HepG2 (cell line): ENCODE results near the gene SPATA32. TPM values are rescaled to one million over a fixed set of nuclear protein-coding genes. Genes with fewer than 3 reads are reported as not detected.

Source experiments
- FOXP4 ChIP-seq: sonication (generic); formaldehyde crosslinking; IDR thresholded peaks from 2 replicates; pipeline ENCODE4 v1.4.0; 2020; ENCODE audit warnings: missing genetic modification reagents
- GFI1 ChIP-seq: sonication (generic); formaldehyde crosslinking; IDR thresholded peaks from 2 replicates; pipeline ENCODE4 v1.5.0; 2020; ENCODE audit warnings: missing genetic modification reagents, mild to moderate bottlenecking, borderline replicate concordance
- HIC2 ChIP-seq: sonication (generic); formaldehyde crosslinking; IDR thresholded peaks from 2 replicates; pipeline ENCODE4 v1.9.0; 2022; ENCODE audit warnings: low read depth, missing genetic modification reagents
- ZFP41 ChIP-seq: sonication (generic); formaldehyde crosslinking; IDR thresholded peaks from 2 replicates; pipeline ENCODE4 v1.4.0; 2020; ENCODE audit warnings: mild to moderate bottlenecking, missing genetic modification reagents, borderline replicate concordance
- ZFX ChIP-seq: sonication (generic); formaldehyde crosslinking; IDR thresholded peaks from 2 replicates; pipeline ENCODE4 v1.4.0; 2020; ENCODE audit warnings: mild to moderate bottlenecking, low read depth, missing genetic modification reagents, moderate library complexity
- ZNF644 ChIP-seq: IDR thresholded peaks from 2 replicates; pipeline ENCODE4 v1.6.1; 2016; ENCODE audit warnings: low read depth
- polyA plus RNA-seq, 8 experiments: library from polyadenylated mRNA; depleted of rRNA in 3 of 8; stranded (reverse) in 7 of 8; unstranded in 1 of 8; fragments of >200 nt; fragmentation: Illumina TruSeq in 4 of 8; extraction: Trizol in 4 of 8; gene quantifications; 2 replicates each; pipeline versions ENCODE4 v1.2.1 to v1.2.3, GENCODE V29; 2011 to 2016; ENCODE audit warnings: low read depth in 4 of 8, missing spikeins in 1 of 8, mixed read lengths in 1 of 8; ENCODE audit not compliant: insufficient read depth in 1 of 8
- total RNA-seq, 5 experiments: library from RNA; depleted of rRNA; stranded (reverse); fragments of >200 nt; fragmentation: Illumina TruSeq; extraction: Trizol; gene quantifications; 2 replicates each; pipeline ENCODE4 v1.2.3, GENCODE V29; 2016; ENCODE audit warnings: low read depth in 1 of 5
- TF ChIP-seq, protein P1 (sequence below): sonication (generic); formaldehyde crosslinking; IDR thresholded peaks from 2 replicates; pipeline ENCODE4 v1.4.0; 2020; ENCODE audit warnings: missing genetic modification reagents

Gene SPATA32
- total and polyA plus RNA-seq, 2 of the 13 experiments (the other 11 are each of a cell fraction or from before 2014, with no cell fraction given) = not detected

GRCh38 chr17:45257115-45257514 lies 4.8 kb downstream of the SPATA32 start (continued):
- TF ChIP-seq ZFP41 (CRISPR knock-in tag) (no peak), GFI1 (no peak), ZNF644 (CRISPR knock-in tag) (no peak), ZFX (CRISPR knock-in tag) (no peak), HIC2 (no peak), FOXP4 (no peak)
- TF ChIP-seq, protein P1, sequence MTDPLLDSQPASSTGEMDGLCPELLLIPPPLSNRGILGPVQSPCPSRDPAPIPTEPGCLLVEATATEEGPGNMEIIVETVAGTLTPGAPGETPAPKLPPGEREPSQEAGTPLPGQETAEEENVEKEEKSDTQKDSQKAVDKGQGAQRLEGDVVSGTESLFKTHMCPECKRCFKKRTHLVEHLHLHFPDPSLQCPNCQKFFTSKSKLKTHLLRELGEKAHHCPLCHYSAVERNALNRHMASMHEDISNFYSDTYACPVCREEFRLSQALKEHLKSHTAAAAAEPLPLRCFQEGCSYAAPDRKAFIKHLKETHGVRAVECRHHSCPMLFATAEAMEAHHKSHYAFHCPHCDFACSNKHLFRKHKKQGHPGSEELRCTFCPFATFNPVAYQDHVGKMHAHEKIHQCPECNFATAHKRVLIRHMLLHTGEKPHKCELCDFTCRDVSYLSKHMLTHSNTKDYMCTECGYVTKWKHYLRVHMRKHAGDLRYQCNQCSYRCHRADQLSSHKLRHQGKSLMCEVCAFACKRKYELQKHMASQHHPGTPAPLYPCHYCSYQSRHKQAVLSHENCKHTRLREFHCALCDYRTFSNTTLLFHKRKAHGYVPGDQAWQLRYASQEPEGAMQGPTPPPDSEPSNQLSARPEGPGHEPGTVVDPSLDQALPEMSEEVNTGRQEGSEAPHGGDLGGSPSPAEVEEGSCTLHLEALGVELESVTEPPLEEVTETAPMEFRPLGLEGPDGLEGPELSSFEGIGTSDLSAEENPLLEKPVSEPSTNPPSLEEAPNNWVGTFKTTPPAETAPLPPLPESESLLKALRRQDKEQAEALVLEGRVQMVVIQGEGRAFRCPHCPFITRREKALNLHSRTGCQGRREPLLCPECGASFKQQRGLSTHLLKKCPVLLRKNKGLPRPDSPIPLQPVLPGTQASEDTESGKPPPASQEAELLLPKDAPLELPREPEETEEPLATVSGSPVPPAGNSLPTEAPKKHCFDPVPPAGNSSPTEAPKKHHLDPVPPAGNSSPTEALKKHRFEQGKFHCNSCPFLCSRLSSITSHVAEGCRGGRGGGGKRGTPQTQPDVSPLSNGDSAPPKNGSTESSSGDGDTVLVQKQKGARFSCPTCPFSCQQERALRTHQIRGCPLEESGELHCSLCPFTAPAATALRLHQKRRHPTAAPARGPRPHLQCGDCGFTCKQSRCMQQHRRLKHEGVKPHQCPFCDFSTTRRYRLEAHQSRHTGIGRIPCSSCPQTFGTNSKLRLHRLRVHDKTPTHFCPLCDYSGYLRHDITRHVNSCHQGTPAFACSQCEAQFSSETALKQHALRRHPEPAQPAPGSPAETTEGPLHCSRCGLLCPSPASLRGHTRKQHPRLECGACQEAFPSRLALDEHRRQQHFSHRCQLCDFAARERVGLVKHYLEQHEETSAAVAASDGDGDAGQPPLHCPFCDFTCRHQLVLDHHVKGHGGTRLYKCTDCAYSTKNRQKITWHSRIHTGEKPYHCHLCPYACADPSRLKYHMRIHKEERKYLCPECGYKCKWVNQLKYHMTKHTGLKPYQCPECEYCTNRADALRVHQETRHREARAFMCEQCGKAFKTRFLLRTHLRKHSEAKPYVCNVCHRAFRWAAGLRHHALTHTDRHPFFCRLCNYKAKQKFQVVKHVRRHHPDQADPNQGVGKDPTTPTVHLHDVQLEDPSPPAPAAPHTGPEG (CRISPR knock-in tag) = no peak
